B cell (primary cell): ENCODE results near the gene EXOC4. TPM values are rescaled to one million over a fixed set of nuclear protein-coding genes. Genes with fewer than 3 reads are reported as not detected.

ENCODE experiments used
- ATAC-seq: fragments of 200-7000 bp; cut with Tn5 transposase; one replicate; pipeline ENCODE4 v1.10.0; 2021; ENCODE audit warnings: low read depth, mild to moderate bottlenecking, moderate number of reproducible peaks, moderate library complexity
- CTCF ChIA-PET: fragments of 350-600 bp; sonication (Branson Sonifier 250); formaldehyde crosslinking; loops from one replicate; lab custom pipeline; 2021; ENCODE audit warnings: antibody characterized with exemption, inconsistent platforms; lab: Charles Lee
- POLR2A ChIA-PET: fragments of 350-600 bp; sonication (Branson Sonifier 250); formaldehyde crosslinking; loops from one replicate; lab custom pipeline; 2021; ENCODE audit warnings: antibody characterized with exemption; lab: Charles Lee
- DNase-seq: peaks from one replicate; pipeline ENCODE4 v3.0.0; 2013
- H2AFZ ChIP-seq: 2 replicates; pipeline ENCODE4 v1.6.1; 2012; ENCODE audit warnings: mild to moderate bottlenecking, low read depth, low read length; ENCODE audit not compliant: insufficient read depth, poor library complexity, severe bottlenecking
- H3K27ac ChIP-seq, 2 donors: 1 replicate in 1 of 2; 2 replicates in 1 of 2; pipeline ENCODE4 v1.5.1; 2012 to 2013; ENCODE audit warnings: low read length in 2 of 2, mild to moderate bottlenecking in 2 of 2, moderate library complexity in 1 of 2
- H3K27me3 ChIP-seq, 4 experiments: fragments of 200-600 bp in 1 of 4; sonication (generic) in 1 of 4; replicated peaks in 1 of 4; 1 replicate in 2 of 4; 2 replicates in 2 of 4; pipeline versions ENCODE4 v1.6.1 to v1.7.0; 2013 to 2016; ENCODE audit warnings: low read length in 3 of 4, mild to moderate bottlenecking in 2 of 4, mixed read lengths in 1 of 4, moderate library complexity in 1 of 4; ENCODE audit not compliant: insufficient read depth in 4 of 4, control insufficient read depth in 3 of 4; ENCODE audit errors: control extremely low read depth in 1 of 4
- H3K36me3 ChIP-seq, 2 experiments: replicated peaks in 1 of 2; 1 replicate in 1 of 2; 2 replicates in 1 of 2; pipeline versions ENCODE4 v1.6.1 to v1.7.1; 2013; ENCODE audit warnings: low read length in 1 of 2; ENCODE audit not compliant: insufficient read depth in 2 of 2, control insufficient read depth in 1 of 2; ENCODE audit errors: control extremely low read depth in 1 of 2, extremely low read depth in 1 of 2
- H3K4me1 ChIP-seq, 2 donors: fragments of 200-600 bp in 1 of 2; sonication (generic) in 1 of 2; 1 replicate in 1 of 2; 2 replicates in 1 of 2; pipeline versions ENCODE4 v1.5.1 to v1.6.1; 2013 to 2017; ENCODE audit warnings: low read length in 2 of 2; ENCODE audit not compliant: control insufficient read depth in 2 of 2, insufficient read depth in 2 of 2
- H3K4me2 ChIP-seq: replicated peaks from 2 replicates; pipeline ENCODE3; 2012; ENCODE audit warnings: mild to moderate bottlenecking, low read depth, low read length; ENCODE audit not compliant: poor library complexity, severe bottlenecking
- H3K4me3 ChIP-seq, 5 experiments: fragments of 200-600 bp in 1 of 5; sonication (generic) in 1 of 5; 1 replicate in 3 of 5; 2 replicates in 2 of 5; pipeline versions ENCODE4 v1.5.1 to v1.7.0; 2011 to 2016; ENCODE audit warnings: low read length in 4 of 5, mild to moderate bottlenecking in 4 of 5, low read depth in 2 of 5, control low read depth in 1 of 5, moderate library complexity in 1 of 5; ENCODE audit not compliant: insufficient read depth in 1 of 5; ENCODE audit errors: control extremely low read depth in 1 of 5, extremely low read depth in 1 of 5
- H3K79me2 ChIP-seq: fragments of 200-600 bp; sonication (generic); one replicate; pipeline ENCODE4 v1.6.0; 2016; ENCODE audit warnings: low read length; ENCODE audit not compliant: control insufficient read depth, insufficient read depth
- H3K9ac ChIP-seq: fragments of 200-600 bp; sonication (generic); 2 replicates; pipeline ENCODE4 v1.6.1; 2017; ENCODE audit warnings: mild to moderate bottlenecking, low read length, moderate library complexity
- H3K9me3 ChIP-seq, 3 donors: one replicate each; pipeline versions ENCODE4 v1.6.1 to v1.7.1; 2013; ENCODE audit warnings: low read length in 2 of 3; ENCODE audit not compliant: control insufficient read depth in 2 of 3, insufficient read depth in 1 of 3; ENCODE audit errors: control extremely low read depth in 1 of 3
- H4K20me1 ChIP-seq: 2 replicates; pipeline ENCODE4 v1.6.0; 2012; ENCODE audit warnings: mild to moderate bottlenecking, low read length; ENCODE audit not compliant: insufficient read depth, control insufficient read depth, poor library complexity, severe bottlenecking
- H3K27ac Mint-ChIP-seq: one replicate; pipeline ENCODE4 v1.8.0; 2021; ENCODE audit warnings: mixed read lengths
- H3K27me3 Mint-ChIP-seq: one replicate; pipeline ENCODE4 v1.8.0; 2021; ENCODE audit warnings: mixed read lengths
- H3K4me1 Mint-ChIP-seq: one replicate; pipeline ENCODE4 v1.8.0; 2021; ENCODE audit warnings: mixed read lengths
- H3K4me3 Mint-ChIP-seq: one replicate; pipeline ENCODE4 v1.8.0; 2021; ENCODE audit warnings: mixed read lengths
- H3K9me3 Mint-ChIP-seq: one replicate; pipeline ENCODE4 v1.8.0; 2022; ENCODE audit warnings: mixed read lengths; ENCODE audit not compliant: insufficient read depth
- EZH2 ChIP-seq: IDR thresholded peaks from 2 replicates; pipeline ENCODE4 v1.6.1; 2012; ENCODE audit warnings: borderline replicate concordance, low read depth, mild to moderate bottlenecking, moderate library complexity, low read length; ENCODE audit not compliant: insufficient read depth, poor library complexity, severe bottlenecking
- WGBS: methylation state at CpG from one replicate; pipeline ENCODE4 v1.1.5; 2013; ENCODE audit warnings: missing lambda C conversion rate; ENCODE audit not compliant: insufficient coverage; 5-methylcytosine and 5-hydroxymethylcytosine counted together
- intact Hi-C: fragments of 100-400 bp; cut with micrococcal nuclease; formaldehyde crosslinking; loops from one replicate; pipeline ENCODE4 v1.10.0; 2022
- polyA plus RNA-seq: library from polyadenylated mRNA; depleted of rRNA; stranded (reverse); fragments of >200 nt; gene quantifications from 2 replicates; pipeline ENCODE4 v1.2.3, GENCODE V29; 2012
- total RNA-seq, 2 donors: library from RNA; stranded (reverse); fragments of 120-200 nt in 1 of 2; gene quantifications; 1 replicate in 1 of 2; 2 replicates in 1 of 2; pipeline versions ENCODE4 v1.2.3 to v1.2.4, GENCODE V29; 2013 to 2022
- TF ChIP-seq, protein P1 (sequence below): fragments of 200-600 bp; IDR thresholded peaks from one replicate; pipeline ENCODE4 v1.8.0; 2022; ENCODE audit warnings: antibody characterized with exemption, mild to moderate bottlenecking

Gene EXOC4
- total and polyA plus RNA-seq, 2 donors (not counting 1 experiment from before 2014, with no cell fraction given), result 16.7 to 135 TPM

DNA sequence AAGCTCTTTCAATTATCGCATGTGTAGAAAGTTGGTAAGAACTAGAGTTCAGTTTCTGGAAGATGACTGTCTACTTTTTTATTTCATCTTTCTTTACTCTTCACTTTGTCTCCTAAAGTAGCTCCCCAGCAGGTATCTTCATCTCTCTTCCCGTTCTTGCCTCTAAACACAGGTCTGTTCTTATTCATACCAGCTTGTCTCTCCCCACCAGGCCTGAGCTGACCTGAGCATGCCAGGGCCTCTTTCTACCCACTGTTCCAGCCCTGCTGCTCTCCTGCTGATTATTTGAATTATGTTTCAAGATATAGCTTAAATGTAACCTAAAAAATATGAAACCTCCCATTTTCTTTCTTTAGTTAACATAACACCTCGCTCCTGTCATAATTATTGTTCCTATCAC lies 488.2 kb downstream of the EXOC4 start:
- Histone ChIP-seq H2AFZ (no peak overlapping the region), H3K9me3 (no peaks in the 10 kb centered on the region), H3K79me2 (no peaks in the 10 kb centered on the region), H3K4me3 (no peak overlapping the region), H3K27me3 (no peaks in the 10 kb centered on the region), H3K4me2 (no peak overlapping the region), H3K27ac (no peak overlapping the region), H3K4me1 (no peaks in the 10 kb centered on the region), H4K20me1 (no peaks in the 10 kb centered on the region), H3K36me3 (no peaks in the 10 kb centered on the region), H3K9ac (no peak overlapping the region)
- TF ChIP-seq, protein P1, sequence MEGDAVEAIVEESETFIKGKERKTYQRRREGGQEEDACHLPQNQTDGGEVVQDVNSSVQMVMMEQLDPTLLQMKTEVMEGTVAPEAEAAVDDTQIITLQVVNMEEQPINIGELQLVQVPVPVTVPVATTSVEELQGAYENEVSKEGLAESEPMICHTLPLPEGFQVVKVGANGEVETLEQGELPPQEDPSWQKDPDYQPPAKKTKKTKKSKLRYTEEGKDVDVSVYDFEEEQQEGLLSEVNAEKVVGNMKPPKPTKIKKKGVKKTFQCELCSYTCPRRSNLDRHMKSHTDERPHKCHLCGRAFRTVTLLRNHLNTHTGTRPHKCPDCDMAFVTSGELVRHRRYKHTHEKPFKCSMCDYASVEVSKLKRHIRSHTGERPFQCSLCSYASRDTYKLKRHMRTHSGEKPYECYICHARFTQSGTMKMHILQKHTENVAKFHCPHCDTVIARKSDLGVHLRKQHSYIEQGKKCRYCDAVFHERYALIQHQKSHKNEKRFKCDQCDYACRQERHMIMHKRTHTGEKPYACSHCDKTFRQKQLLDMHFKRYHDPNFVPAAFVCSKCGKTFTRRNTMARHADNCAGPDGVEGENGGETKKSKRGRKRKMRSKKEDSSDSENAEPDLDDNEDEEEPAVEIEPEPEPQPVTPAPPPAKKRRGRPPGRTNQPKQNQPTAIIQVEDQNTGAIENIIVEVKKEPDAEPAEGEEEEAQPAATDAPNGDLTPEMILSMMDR, result no peak
- TF ChIP-seq EZH2, result no peak
- H3K27me3 Mint-ChIP-seq, result no peaks in the 10 kb centered on the region
- POLR2A ChIA-PET, result no interaction called here
- intact Hi-C loops, result no loop called here
- no peak overlapping the region for H3K27ac Mint-ChIP-seq
- ATAC-seq (no peak), DNase-seq (no peak)
- H3K9me3 Mint-ChIP-seq, result no peaks in the 10 kb centered on the region
- CTCF ChIA-PET, result no interaction called here
- peaks cover 1% of the 10 kb centered on the region for H3K4me1 Mint-ChIP-seq
- no peak overlapping the region for H3K4me3 Mint-ChIP-seq
- whole genome bisulfite sequencing, result 100% methylated on average over 1 of the region's 3 CpGs

DNA sequence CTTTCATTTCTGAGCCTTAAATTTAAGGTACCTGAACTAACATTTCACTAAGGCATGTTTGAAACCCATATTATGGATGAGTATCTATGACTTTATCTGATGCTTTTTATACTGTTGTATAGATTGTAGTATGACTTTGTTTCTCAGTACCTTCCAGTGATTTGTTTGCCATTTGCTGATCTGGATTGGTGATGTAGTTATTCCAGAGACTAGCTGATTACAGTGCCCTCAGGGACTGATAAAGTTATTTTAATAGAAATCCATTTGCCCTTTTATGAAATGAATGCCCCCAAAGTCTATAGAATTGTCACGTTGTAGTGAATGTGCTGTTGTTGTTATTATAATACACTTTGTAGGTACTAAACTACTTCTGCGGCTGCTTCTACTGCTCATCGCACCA lies 488.8 kb downstream of the EXOC4 start:
- Mint-ChIP-seq H3K4me3 (no peak overlapping the region), H3K4me1 (peaks cover 1% of the 10 kb centered on the region), H3K9me3 (no peaks in the 10 kb centered on the region), H3K27ac (no peak overlapping the region), H3K27me3 (no peaks in the 10 kb centered on the region)
- WGBS, result 100% methylated on average over 2 of the region's 3 CpGs
- no peak overlapping the region for H2AFZ ChIP-seq
- no peaks in the 10 kb centered on the region for H3K27me3 ChIP-seq
- H3K4me2 ChIP-seq, result no peak overlapping the region
- POLR2A ChIA-PET, result no interaction called here
- DNase-seq, result no peak
- intact Hi-C loops, result no loop called here
- H3K27ac ChIP-seq, result no peak overlapping the region
- H3K4me1 ChIP-seq, result no peaks in the 10 kb centered on the region
- H3K9ac ChIP-seq, result no peak overlapping the region
- no peaks in the 10 kb centered on the region for H3K79me2 ChIP-seq
- no peak overlapping the region for H3K4me3 ChIP-seq
- H4K20me1 ChIP-seq, result no peaks in the 10 kb centered on the region
- CTCF ChIA-PET, result no interaction called here
- no peaks in the 10 kb centered on the region for H3K9me3 ChIP-seq
- no peaks in the 10 kb centered on the region for H3K36me3 ChIP-seq
- no peak for TF ChIP-seq EZH2
- TF ChIP-seq, protein P1, result no peak
- ATAC-seq, result no peak
